Activated B cell treated with CpG ODN at 0.5 μM for 24 hours (primary cell): ENCODE results near the gene ATP5ME. TPM values are rescaled to one million over a fixed set of nuclear protein-coding genes. Genes with fewer than 3 reads are reported as not detected.

Source experiments
- ATAC-seq: fragments of 200-7000 bp; cut with Tn5 transposase; one replicate; pipeline ENCODE4 v1.10.0; 2021; ENCODE audit warnings: low read depth, mild to moderate bottlenecking, moderate library complexity
- CTCF ChIA-PET: fragments of 350-600 bp; sonication (Branson Sonifier 250); formaldehyde crosslinking; loops from one replicate; lab custom pipeline; 2021; ENCODE audit warnings: antibody characterized with exemption; lab: Charles Lee
- POLR2A ChIA-PET: fragments of 350-600 bp; sonication (Branson Sonifier 250); formaldehyde crosslinking; loops from one replicate; lab custom pipeline; 2021; ENCODE audit warnings: antibody characterized with exemption; lab: Charles Lee
- DNase-seq: peaks from one replicate; pipeline ENCODE4 v3.0.0; 2022
- H3K27ac Mint-ChIP-seq: one replicate; pipeline ENCODE4 v1.8.0; 2020; ENCODE audit warnings: mixed read lengths
- H3K27me3 Mint-ChIP-seq: one replicate; pipeline ENCODE4 v1.8.0; 2021; ENCODE audit warnings: mixed read lengths
- H3K36me3 Mint-ChIP-seq: one replicate; pipeline ENCODE4 v1.8.0; 2021; ENCODE audit warnings: low read depth, mixed read lengths
- H3K4me1 Mint-ChIP-seq: one replicate; pipeline ENCODE4 v1.8.0; 2021; ENCODE audit warnings: mixed read lengths
- H3K4me3 Mint-ChIP-seq: one replicate; pipeline ENCODE4 v1.8.0; 2020; ENCODE audit warnings: mild to moderate bottlenecking, mixed read lengths
- H3K9me3 Mint-ChIP-seq: one replicate; pipeline ENCODE4 v1.8.0; 2020; ENCODE audit warnings: mixed read lengths
- CTCF ChIP-seq: fragments of 200-600 bp; IDR thresholded peaks from one replicate; pipeline ENCODE4 v1.8.0; 2022; ENCODE audit warnings: antibody characterized with exemption, mild to moderate bottlenecking
- intact Hi-C: fragments of 100-400 bp; cut with micrococcal nuclease; formaldehyde crosslinking; loops from one replicate; pipeline ENCODE4 v1.15.1; 2024
- total RNA-seq: library from RNA; stranded (reverse); gene quantifications from 2 replicates; pipeline ENCODE4 v1.2.3, GENCODE V29; 2022

Gene ATP5ME
- total RNA-seq, 1 donor from 2014 or later, result 152 TPM

GRCh38 chr4:679104-679481 lies 5.0 kb upstream of the ATP5ME start:
- no peak overlapping the region for H3K4me3 Mint-ChIP-seq
- no peak for TF ChIP-seq CTCF
- H3K27me3 Mint-ChIP-seq, result no peaks in the 10 kb centered on the region
- ATAC-seq (no peak), DNase-seq (no peak)
- H3K4me1 Mint-ChIP-seq, result peaks cover 39% of the 10 kb centered on the region
- CTCF ChIA-PET, result interaction anchor here (1.3 kb wide), 1 partner anchor 64 kb away, joined by 3 read pairs; no protein-coding TSS in a partner anchor
- H3K36me3 Mint-ChIP-seq, result peaks cover under 1% of the 10 kb centered on the region
- H3K27ac Mint-ChIP-seq, result no peak overlapping the region
- POLR2A ChIA-PET, result interaction anchor here (0.6 to 0.9 kb wide), 2 partner anchors 22 to 331 kb away, joined by 3 to 4 read pairs; no protein-coding TSS in a partner anchor
- intact Hi-C loops, result no loop called here
- H3K9me3 Mint-ChIP-seq, result no peaks in the 10 kb centered on the region

GRCh38 chr4:678331-679103 lies 4.4 kb upstream of the ATP5ME start:
- ChIA-PET CTCF (interaction anchor here (1.3 kb wide), 1 partner anchor 64 kb away, joined by 3 read pairs; no protein-coding TSS in a partner anchor), POLR2A (interaction anchor here (0.6 to 0.9 kb wide), 2 partner anchors 22 to 330 kb away, joined by 3 to 4 read pairs; no protein-coding TSS in a partner anchor)
- H3K27ac Mint-ChIP-seq, result no peak overlapping the region
- peaks cover 40% of the 10 kb centered on the region for H3K4me1 Mint-ChIP-seq
- intact Hi-C loops, result no loop called here
- TF ChIP-seq CTCF, result no peak
- ATAC-seq (no peak), DNase-seq (no peak)
- no peaks in the 10 kb centered on the region for H3K27me3 Mint-ChIP-seq
- no peak overlapping the region for H3K4me3 Mint-ChIP-seq
- peaks cover 2% of the 10 kb centered on the region for H3K36me3 Mint-ChIP-seq
- H3K9me3 Mint-ChIP-seq, result no peaks in the 10 kb centered on the region

DNA sequence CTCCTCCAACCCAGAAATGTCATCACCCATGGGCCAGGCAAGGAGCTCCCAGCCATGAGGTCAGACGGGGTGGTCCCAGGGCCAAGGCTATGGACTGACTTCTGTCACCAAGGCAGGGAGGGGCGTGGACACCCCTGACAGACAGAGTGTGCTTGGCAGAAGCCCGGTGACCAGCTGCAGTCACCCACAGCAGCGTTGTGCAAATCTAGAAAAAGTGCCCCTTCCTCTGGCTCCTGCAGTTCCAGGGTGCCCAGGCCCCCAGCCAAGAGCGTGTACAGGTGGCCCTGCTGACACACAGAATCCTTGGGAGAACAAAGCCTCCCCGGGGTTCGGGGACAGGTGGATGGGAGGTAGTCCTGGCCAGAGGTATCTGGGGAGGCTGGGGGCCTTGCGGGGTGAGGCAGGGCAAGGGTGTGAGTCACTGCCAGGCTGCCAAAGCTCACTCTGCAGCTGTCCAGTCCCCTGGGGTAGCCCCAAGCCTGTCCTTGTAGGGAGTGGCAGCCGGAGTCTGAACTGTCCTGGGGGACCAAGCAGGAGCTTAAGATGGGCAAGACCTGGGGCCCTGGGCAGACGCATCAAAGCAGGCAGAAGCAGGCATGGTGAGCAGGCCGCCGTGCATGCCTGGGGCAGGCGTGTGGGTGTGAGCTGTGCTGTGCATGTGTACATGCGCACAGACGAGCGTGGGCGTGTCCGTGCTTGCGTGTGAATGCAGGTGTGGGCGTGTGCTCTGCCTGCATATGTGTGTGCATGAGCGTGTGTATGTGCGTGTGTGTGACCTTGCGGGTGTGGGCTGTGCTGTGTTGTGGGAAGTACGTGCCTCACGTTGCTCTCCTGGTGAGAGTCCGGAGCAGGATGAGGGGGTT lies 3.6 kb upstream of the ATP5ME start:
- peaks cover 46% of the 10 kb centered on the region for H3K4me1 Mint-ChIP-seq
- no peak overlapping the region for H3K4me3 Mint-ChIP-seq
- H3K27me3 Mint-ChIP-seq, result no peaks in the 10 kb centered on the region
- no peak overlapping the region for H3K27ac Mint-ChIP-seq
- CTCF ChIA-PET, result interaction anchor here (1.3 kb wide), 1 partner anchor 65 kb away, joined by 3 read pairs; no protein-coding TSS in a partner anchor
- TF ChIP-seq CTCF, result no peak
- H3K36me3 Mint-ChIP-seq, result peaks cover 5% of the 10 kb centered on the region
- no peaks in the 10 kb centered on the region for H3K9me3 Mint-ChIP-seq
- DNase-seq, result no peak
- ATAC-seq, result no peak
- POLR2A ChIA-PET, result no interaction called here
- intact Hi-C loops, result no loop called here

- intact Hi-C loops, result no loop called here
- Mint-ChIP-seq H3K36me3 (peaks cover 12% of the 10 kb centered on the region), H3K4me1 (peaks cover 46% of the 10 kb centered on the region), H3K4me3 (peak overlapping the region; percentile 15), H3K27me3 (no peaks in the 10 kb centered on the region), H3K9me3 (no peaks in the 10 kb centered on the region), H3K27ac (no peak overlapping the region)
- DNase-seq (no peak), ATAC-seq (no peak)
- no peak for TF ChIP-seq CTCF
- CTCF ChIA-PET, result no interaction called here
- POLR2A ChIA-PET, result interaction anchor here (1.1 to 3.2 kb wide), 2 partner anchors 13 to 23 kb away, joined by 3 to 48 read pairs; no protein-coding TSS in a partner anchor
These were observed 2.8 kb upstream of the ATP5ME start for GRCh38 chr4:676871-677235.
